KBM-7 (cell line): ENCODE results near the gene HSD17B8.
"Not testable (repeated sequence)": the region's sequence is repeated elsewhere in the genome, so short reads cannot be mapped to it uniquely, and the experiment has no call there.

Experiments
- DNase-seq: peaks from one replicate; pipeline ENCODE4 v3.0.0-alpha.2; 2015
- in situ Hi-C: fragments of 300-500 bp; cut with MboI; formaldehyde crosslinking; loops from 2 replicates; pipeline ENCODE4 v1.14.3; 2020; ENCODE audit warnings: low sequenced_read_pairs, low pct_unique_long_range_greater_than_20kb, mixed read lengths

HSD17B8 gene

DNA sequence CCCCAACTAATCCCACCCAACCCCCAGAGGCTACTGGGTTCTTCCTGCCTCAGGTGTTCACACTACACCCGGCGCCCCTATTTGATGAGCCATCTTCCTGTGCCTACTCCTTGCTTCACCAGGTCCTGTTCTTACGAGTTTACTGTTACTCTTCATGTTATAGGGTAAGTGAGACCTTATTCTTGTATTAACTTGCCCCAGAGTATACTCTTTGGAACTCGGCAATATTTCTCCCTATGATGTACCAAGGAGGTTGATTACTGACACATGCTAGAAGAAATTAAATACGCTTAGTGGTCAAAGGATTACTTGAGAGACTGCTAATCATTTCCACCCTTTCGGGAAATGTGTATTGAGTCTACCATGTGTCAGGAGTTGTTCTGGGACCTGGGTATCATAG is 12.8 kb downstream of the HSD17B8 start:
- in situ Hi-C loops = no loop called here
- no peak for DNase-seq

GRCh38 chr6:33217681-33218080 is 13.2 kb downstream of the HSD17B8 start:
- in situ Hi-C loops = no loop called here

GRCh38 chr6:33226503-33227120 is 22.2 kb downstream of the HSD17B8 start:
- DNase-seq, in situ Hi-C loops: not testable (repeated sequence)

More at GRCh38 chr6:33217681-33218080, 13.2 kb downstream of the HSD17B8 start:
- DNase-seq = no peak

DNA sequence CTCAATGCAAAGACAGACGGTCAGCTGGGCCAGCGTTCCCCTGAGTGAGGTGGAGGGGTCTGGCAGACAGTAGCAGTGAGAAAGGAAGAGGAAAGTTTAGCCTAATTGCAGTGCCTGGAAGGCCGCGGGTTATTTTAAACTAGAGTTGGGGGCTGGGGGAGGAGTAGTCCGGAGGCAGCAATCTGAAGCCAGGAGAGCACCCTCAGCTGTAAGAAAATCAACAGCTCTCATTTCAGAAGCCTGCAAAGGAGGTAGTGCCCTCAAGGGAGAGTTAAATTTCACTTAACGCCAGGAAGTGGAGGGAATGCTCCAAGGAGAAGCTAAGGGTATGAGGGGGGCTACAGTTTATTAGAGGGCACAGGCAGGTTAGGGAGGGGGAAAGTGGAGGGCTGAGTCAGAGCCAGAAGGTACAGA is 30.8 kb downstream of the HSD17B8 start:
- in situ Hi-C loops = no loop called here

DNA sequence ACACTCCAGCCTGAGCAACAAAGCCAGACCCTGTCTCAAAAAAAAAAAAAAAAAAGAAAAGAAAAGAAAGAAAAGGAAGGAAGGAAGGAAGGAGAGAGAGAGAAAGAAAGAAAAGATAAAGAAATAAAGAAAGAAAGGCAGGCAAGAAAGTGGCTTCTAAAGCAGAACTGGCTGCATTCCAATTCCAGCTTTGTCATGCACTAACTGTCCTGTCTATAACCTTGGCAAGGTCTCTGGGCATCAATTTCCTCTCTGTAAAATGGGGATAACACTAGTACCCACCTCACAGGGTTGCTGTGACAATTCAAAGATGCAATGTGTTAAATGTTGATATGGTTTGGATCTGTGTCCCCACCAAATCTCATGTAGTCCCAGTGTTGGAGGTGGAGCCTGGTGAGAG is 31.9 kb downstream of the HSD17B8 start:
- DNase-seq = no peak
- in situ Hi-C loops = no loop called here

More for the DNA sequence above, 30.8 kb downstream of the HSD17B8 start:
- DNase-seq = no peak

DNA sequence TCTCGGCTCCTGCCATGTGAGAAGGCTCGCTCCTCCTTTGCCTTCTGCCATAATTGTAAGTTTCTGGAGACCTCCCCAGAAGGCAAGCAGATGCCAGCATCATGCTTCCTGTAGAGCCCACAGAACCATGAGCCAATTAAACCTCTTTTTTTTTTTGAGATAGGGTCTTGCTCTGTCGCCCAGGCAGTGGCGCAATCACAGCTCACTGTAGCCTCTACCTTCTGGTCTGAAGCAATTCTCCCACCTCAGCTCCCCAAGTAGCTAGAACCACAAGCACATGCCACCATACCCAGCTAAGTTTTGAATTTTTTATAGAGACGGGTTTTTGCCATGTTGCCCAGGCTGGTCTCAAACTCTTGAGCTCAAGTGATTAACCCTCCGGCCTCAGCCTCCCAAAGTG is 32.4 kb downstream of the HSD17B8 start:
- in situ Hi-C loops = no loop called here

DNA sequence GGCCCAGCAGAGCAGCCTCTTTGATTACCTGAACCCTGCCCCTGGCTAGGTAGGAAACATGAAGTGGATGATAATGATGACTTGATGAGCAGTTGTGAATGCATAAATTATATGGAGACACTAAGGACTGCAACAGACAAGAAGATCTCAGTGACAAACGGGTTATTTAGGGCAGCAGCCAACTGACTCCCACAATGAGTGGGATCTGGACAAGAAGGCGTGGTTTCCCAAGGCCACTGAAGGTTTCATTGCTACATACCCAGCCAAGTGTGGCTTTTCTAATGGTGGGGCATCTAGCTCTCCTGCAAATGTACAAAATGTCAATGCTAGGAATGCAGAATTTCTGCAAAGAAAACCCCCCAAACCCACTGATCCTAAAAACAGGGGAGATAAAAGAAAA is 33.3 kb downstream of the HSD17B8 start:
- in situ Hi-C loops = no loop called here
- DNase-seq = no peak

More for the DNA sequence above, 32.4 kb downstream of the HSD17B8 start:
- no peak for DNase-seq

GRCh38 chr6:33241968-33242367 is 37.5 kb downstream of the HSD17B8 start:
- peak; percentile 15 for DNase-seq
- in situ Hi-C loops = no loop called here

DNA sequence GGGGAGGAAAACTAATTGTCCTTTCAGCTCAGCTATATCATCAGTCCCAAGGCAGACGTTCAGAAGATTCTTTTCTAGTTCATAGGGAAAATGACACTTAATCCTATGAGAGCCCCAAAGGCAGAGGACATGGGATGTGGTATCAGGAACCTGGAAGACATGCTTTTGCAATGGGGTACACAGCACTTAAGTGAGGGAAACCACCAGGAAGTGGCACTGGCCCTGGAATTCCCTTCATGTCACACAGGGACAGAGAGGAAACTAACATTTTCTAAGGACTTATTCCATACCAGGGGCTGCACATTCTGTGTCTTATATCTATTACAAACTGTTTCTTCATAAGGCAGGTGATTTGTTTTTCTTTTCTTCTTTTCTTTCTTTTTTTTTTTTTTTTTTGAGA is 39.0 kb downstream of the HSD17B8 start:
- in situ Hi-C loops = no loop called here
- DNase-seq = no peak

DNA sequence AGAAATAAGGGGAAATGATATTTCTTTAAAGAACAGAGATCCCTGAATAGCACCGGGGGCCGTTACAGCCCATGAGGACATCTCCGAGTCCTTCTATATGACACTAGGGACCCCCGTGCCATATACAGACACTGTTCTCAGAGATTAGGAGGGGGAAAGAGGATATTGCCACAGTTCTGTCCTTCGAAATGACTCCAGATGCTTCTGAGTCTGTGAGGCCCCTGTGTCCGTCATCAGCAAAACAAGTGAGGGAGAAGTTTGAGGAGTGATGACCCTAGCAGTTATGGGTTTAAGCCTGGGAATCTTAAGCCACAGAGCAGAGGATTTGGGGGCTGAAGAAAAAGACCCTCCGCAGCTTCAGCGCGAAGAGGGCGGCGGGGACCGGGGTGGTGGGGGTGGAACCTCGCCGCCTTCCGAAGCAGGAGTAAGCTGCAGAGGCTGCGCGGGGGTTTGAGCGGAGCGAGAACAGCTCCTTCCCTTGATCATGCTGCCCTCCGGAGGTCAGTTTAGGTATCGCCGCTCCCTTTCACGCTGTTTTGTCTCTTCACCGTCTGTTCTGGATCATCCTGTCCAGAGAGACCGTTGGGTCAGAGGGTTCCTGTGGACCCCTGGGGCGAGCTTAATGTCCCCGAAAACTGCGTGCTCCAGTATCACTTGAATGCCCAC is 43.7 kb downstream of the HSD17B8 start:
- in situ Hi-C loops = no loop called here
- peak; percentile 93 for DNase-seq

DNA sequence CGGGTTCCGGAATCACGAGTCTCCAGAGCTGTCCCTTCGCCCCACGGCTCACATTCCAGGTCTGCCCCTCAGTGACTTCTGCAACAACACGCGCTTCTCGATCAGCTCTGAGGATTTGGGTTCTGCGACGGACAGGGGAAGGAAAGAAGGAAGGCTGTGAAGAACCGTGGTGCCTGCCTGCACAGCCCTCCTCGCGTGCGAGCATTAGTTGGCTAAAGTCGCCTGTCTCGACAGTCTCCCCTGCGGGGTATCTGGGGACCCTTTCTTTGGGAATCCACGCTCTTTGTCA is 44.1 kb downstream of the HSD17B8 start:
- in situ Hi-C loops = no loop called here
- no peak for DNase-seq

DNA sequence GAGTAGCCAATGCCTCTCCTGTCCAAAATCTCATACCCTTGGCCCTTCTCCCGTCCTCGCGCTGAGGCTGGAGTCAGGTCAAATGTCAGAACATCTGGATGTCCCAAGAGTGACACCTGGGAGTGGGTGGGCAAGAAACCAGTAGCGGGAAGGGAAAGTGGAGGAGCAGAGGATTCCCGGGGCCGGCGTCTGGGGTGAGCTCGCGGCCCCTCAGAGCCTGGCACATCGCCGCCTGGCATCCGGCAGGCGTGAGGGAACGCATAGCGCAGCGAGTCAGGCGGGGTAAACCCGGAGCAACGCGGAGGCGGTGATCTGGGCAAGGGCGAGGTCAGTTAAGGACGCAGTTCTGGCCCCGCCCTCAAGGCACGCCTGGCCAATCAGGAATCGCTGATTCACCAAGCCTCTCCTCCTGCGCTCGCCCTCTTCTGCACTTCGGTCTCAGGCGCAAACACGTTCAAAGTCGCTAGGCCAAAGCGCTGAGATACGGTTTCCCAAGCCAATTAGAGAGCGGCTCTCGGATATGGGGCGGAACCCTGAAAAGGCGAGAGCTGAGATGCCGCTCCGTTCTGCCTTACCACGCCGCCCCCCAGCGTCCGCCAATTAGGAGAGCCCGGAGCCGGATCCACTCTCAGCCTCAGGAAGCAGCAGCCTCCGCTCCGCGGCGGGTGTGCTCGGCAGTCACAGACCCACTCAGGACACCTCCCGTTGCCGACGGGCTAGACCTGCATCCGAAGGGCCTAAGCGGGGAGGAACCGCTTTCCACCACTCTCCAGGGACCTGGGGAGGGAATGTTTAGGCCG is 44.7 kb downstream of the HSD17B8 start:
- peak; percentile 100 for DNase-seq
- in situ Hi-C loops = no loop called here

DNA sequence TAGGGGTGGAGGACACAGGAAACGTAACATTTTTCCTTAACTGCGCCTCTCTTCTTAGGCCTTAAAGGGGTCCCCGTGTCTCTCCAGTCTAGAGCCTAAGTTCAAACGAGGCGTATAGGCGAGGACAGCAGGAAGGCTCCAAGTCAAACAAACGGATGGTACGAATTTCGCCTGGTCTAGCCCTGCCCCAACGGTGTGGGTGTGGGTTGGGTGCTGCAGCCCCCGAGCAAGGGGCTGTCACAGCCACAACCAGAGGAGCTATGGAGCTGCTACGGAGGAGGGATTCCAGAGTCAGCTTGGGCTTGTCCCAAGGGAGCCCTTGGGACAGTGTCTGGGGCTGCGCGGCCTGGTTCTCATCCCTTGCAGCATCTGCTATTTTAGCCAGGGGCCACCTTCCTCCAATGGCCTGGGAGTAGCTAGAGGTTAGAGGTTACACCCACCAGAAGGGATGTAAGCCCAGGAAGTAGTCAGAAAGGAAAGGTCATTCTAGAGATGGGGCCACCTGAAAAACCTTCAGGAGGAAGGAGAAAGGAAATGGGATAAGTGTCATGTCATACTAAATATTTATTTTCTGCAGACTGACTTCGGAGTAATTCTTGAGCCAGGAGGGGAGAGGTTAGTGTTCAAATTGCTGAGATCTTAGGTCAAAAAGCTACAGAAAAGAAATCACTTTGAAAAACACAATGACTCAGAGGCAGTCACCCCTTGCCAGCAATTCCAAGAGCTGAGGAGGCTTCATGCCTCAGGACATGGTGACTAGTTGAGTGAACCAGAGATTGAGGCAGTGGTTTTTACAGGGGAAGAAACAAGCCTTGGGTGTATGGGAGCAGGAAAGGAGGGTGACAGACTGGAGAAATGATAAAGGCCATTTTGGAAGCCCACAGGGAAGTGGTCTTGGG is 45.5 kb downstream of the HSD17B8 start:
- in situ Hi-C loops = no loop called here
- no peak for DNase-seq

GRCh38 chr6:33250731-33251130 is 46.3 kb downstream of the HSD17B8 start:
- DNase-seq = no peak
- in situ Hi-C loops = no loop called here

DNA sequence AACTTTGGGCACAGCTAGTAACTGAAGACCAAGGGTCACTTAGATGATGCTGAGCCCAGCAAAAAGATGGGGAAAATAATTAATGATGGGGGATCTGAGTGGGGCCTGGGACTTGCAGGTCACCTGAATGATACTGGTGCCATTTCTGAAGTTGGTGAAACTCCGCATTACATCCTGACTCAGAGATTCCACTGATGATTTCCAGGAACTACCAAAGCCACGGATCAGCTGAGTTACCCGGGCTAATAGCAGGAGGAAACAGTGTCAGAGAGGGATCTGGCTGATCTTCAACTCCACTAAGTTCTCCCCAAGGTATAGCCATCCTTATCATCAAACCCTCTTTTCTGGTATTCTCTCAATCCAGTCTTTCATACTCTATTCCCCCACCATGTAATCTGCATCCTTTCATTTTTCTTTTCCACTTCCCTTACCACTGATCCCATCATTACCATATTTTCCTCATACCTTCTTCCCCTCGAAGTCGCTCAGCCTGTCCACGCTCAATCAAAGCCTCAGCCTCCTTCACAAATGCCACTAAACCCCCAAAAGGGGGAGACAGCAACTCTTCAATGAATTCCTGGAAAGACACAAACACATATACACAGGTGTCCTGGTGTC is 47.0 kb downstream of the HSD17B8 start:
- in situ Hi-C loops = no loop called here
- no peak for DNase-seq

DNA sequence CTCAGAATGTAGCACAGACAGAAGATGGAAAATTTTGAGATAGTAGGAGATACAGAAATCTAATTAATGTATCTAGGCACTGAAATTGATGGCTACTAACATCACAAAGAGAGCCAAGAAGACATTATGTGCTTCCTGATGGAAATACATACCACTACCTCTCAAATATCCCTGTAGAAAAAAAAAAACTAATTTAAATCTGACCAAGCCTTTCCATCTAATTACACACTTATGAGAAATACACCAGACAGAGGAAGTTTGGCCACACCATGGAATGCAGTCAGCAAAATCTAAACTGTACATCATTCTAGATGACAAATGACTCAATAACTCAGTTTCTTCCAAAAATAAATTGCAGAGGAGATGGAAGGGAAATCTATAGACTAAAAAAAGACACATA is 48.3 kb downstream of the HSD17B8 start:
- DNase-seq = no peak
- in situ Hi-C loops = no loop called here

- DNase-seq = no peak
- in situ Hi-C loops = no loop called here
These were observed 50.1 kb downstream of the HSD17B8 start for GRCh38 chr6:33254591-33254990.
